IPS-NIHi7 (cell line): Measurements from ENCODE around the gene ITGAL.
"Not testable (repeated sequence)": the region's sequence is repeated elsewhere in the genome, so short reads cannot be mapped to it uniquely, and the experiment has no call there.

ENCODE experiments used
- DNase-seq: peaks from one replicate; pipeline ENCODE4 v3.0.0; 2012; ENCODE audit warnings: mixed read lengths; ENCODE audit errors: extremely low spot score

ITGAL gene

GRCh38 chr16:30472328-30472942 is at the start of gene ITGAL:
ITGAL (plus strand) TSS chr16:30472742; CDS start chr16:30472838, 96 bp downstream.
- no peak for DNase-seq

DNA sequence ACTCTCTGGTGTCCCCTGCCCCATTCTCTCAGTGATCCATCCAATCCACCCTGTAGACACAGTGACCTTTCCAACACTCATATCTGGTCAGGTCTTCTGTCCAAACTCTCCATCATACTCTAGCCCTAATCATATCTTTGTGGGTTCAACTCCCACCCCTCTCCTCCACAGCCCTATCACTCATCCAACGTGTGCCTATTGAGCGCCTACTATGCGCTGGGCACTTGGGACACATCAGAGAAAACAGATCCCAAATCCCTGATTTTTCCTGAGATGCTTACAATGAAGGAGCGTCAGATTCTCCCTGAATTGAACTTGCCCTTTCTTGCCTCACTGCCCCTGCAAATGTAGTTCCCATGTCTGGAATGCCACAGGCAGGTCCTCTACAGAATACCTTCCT is 44.5 kb upstream of the ITGAL start:
- no peak for DNase-seq

GRCh38 chr16:30429418-30429677 is 43.2 kb upstream of the ITGAL start:
- DNase-seq = peak; percentile 48

DNA sequence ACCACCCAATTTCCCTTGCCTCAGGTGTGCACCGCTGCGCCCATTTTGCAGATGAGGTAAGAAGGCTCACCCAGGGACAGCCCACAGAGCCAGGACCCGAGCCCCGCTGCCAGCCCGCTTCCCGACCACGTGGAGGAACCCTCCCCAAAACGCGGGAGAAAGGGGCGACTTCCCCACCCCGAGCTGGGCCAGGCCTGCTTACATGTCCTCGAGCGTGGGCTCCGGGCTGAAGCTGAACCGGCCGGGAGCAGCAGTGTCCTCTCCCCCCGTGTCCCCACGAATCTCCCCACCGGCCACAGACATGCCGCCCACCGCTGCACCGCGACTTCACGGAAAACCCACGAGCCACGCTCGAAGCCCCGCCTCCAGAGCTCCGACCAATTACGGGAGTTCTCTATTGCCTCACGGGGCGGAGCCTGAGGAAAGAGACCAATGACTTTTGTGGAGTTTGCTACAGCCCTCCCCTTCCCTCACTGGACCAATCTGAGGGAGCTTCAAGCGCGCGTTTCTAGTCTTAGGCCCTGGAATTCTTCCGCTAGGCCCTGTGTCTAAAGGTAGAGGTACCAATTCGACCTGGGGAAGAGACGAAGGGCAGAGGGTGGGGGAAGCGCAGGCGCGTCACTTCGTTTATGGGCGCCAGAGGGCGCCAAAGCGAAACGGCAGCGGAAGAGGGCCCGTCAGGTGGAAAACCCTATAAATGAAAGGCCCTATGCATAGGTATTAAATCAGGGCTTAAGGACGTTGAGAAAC is 42.7 kb upstream of the ITGAL start, which contains the start of gene DCTPP1:
DCTPP1 (minus strand) TSS at position 353 of the 750 bp plus-strand sequence; CDS start at position 303, 50 bp downstream.
- peak; percentile 96 for DNase-seq

- DNase-seq = peak; percentile 52
Observed at GRCh38 chr16:30430428-30430970, 42.0 kb upstream of the ITGAL start.

GRCh38 chr16:30434852-30435251 is 37.7 kb upstream of the ITGAL start:
- no peak for DNase-seq

GRCh38 chr16:30437511-30438046 is 35.0 kb upstream of the ITGAL start:
- no peak for DNase-seq

GRCh38 chr16:30438835-30439234 is 33.7 kb upstream of the ITGAL start:
- no peak for DNase-seq

GRCh38 chr16:30439720-30440348 is 32.7 kb upstream of the ITGAL start:
- DNase-seq = no peak

DNA sequence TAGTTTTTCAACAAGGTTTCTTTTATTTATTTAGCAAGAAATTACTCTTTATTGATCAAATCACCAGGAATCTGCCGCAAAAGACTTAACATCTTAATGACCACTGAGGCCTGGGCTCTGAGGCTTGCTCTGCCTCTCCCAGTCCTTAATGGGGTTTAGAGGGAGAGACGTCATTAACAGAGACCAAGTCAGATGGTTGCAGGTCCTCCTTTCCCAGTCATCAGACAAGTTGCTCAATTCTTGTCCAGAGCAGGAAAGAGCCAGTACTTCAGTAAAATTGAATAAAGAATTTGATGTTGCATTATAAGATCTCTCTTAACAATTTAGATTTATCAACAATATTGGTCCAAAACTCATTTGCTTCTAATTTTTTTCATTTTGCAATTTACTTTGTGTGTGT is 28.9 kb upstream of the ITGAL start:
- no peak for DNase-seq

DNA sequence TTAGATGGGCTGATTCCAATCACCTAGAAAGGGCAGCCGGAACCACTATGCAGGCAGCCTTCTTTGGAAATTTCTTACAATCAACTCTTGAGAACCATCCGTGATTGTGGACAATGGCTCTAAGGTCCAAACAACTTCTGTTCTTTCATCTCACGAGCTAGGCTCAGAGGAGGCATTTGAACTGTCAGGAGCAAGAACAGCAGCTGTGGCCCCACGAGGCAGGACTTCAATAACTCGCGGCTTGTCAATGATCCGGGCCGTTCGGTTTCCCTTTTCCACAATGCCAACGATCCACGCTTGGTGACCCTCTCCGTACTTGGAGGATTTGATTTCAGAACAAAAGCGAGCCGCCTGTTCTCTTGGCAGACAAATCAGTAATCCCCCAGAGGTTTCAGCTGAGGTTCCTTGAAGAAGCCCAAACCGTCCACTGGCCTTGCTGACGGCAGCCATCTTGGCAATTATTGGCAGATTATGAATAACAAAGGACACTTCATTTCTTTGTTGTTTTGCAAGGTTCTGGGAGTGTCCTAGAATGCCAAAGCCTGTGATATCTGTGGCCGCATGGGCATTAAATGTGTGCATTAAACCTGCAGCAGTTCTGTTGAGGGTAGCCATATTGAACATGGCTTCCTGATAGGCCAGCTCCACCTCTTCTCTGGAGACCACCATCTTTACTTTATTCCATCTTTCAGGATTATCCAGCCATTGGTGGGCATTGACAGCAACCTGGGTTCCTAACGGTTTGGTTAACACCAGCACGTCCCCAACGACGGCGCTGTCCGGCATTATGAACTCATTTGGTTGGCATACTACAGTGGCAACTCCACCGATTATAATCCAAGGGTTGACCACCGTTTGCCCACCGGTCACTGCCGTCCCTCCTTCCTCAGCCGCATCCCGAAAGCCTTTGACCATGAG is 28.1 kb upstream of the ITGAL start:
- DNase-seq = no peak

DNA sequence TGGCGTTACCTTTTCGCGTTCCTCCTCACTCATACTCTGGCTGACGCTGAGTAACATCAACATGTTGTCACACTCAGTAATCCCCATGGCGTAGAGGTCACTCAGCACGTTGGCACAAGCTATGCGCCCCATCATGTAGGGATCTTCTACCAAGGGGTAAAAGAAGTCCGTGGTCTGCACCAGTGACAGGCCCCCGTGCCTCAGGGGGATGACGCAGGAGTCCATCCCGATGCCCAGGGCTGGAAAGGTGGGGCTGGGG is 27.5 kb upstream of the ITGAL start:
- DNase-seq = no peak

DNA sequence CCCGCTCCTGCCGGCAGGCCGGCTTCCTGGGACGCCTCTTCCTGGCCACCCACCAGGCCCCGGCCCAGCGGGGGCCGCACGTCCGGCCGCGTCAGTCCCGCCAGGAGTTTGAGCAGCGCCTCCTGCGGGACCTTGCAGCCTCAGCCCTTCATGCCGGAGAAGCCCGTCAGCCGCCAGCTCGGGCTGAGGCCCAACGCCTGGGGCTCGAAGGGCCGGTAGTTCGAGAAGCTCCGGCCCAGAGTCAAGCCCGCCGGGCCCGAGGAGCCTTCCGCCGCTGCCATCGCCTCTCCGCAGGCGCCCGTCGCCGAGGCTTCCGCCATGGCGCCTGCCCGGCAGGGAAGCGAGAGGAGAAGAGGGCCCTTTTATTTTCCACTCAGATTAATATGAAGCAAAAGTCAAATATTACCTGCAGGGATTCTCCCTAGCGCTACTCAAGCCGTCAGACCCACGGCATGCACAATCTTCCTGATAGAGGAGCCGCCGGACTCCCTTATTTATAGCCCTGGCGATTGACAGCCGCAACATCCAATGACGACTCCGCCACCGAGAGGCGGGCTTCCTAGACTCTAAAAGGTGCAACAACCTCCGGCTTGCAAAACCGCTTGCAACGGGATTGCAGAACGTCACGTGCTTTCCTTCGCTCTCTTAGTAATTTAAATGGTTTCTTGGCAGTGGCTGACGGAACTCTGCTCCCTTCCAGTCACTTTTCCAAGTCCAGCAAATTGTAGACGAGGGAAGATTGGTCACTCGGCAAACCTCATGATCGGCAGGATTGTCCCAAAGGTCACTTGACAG is 26.9 kb upstream of the ITGAL start, which contains the start of gene SEPHS2:
SEPHS2 (minus strand) TSS at position 467 of the 795 bp plus-strand sequence; CDS start at position 320, 147 bp downstream.
- DNase-seq = peak; percentile 92

- no peak for DNase-seq
Observed at GRCh38 chr16:30446203-30446595, 26.3 kb upstream of the ITGAL start.

DNA sequence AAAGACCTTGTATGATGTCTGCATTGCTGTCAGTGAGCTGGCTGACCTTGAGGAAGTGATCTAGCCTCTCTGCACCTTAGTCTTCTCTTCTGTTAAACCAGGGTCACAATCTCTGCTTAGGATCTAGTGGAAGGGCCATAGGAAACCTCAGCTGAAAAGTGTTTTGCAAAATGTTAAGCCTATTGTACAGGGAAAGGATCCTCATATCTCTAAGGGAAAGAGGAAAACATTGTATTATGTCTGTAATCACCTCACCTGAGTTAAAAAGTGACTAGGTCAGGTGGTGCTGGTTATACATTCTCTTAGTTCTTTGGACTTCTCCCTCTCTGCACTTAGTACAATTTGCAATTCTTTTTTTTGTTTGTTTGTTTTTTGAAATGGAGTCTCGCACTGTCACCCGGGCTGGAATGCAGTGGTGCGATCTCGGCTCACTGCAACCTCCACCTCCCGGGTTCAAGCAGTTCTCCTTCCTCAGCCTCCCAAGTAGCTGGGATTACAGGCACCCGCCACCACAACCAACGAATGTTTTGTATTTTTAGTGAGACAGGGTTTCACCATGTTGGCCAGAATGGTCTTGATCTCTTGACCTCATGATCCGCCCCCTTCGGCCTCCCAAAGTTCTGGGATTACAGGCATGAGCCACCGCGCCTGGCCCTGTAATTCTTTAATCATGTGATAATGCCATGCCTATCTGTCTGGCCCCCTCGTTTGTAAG is 24.9 kb upstream of the ITGAL start:
- no peak for DNase-seq

- DNase-seq = no peak
Observed at GRCh38 chr16:30449116-30449435, 23.5 kb upstream of the ITGAL start.

- not testable (repeated sequence) for DNase-seq
Observed at GRCh38 chr16:30452709-30453580, 19.6 kb upstream of the ITGAL start.

- DNase-seq = no peak
Observed at GRCh38 chr16:30456302-30456701, 16.2 kb upstream of the ITGAL start.

DNA sequence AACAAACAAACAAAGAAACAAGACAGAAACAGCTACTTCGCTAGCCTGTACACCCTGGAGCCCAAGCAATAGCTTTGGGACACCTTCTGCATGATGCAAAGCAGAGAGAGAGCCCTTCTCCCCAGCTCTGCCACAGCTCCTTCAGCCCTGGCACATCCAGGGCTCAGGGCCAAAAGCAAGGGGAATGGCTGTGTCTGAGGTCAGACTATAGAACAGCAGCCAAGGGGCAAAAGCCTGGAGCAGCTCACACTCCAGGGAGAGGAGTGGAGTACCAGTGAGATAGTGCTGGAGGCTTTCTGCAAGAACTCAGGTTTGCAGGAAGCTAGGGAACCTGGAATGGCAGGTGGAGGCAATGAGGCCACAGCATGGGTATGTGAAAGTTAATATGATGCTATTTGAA is 15.3 kb upstream of the ITGAL start:
- DNase-seq = no peak
